Neural cell (in vitro differentiated cells): Measurements from ENCODE around the gene KIF5C. TPM values are rescaled to one million over a fixed set of nuclear protein-coding genes. Genes with fewer than 3 reads are reported as not detected.

ENCODE experiments used
- H2AFZ ChIP-seq: fragments of 200-600, 300-800 bp; sonication (generic), shearing (Covaris generic); 2 replicates; pipeline ENCODE4 v1.6.0; 2014; ENCODE audit warnings: low read depth, mild to moderate bottlenecking, antibody characterized with exemption, low read length, moderate library complexity
- H3F3A ChIP-seq: fragments of 200-600 bp; shearing (Covaris generic); 2 replicates; pipeline ENCODE4 v1.6.1; 2016; ENCODE audit warnings: mild to moderate bottlenecking, moderate library complexity, mixed read lengths, antibody characterized with exemption, low read length; ENCODE audit not compliant: insufficient read depth, poor library complexity, severe bottlenecking
- H3K27ac ChIP-seq: fragments of 200-600, 300-800 bp; sonication (generic), shearing (Covaris generic); 2 replicates; pipeline ENCODE4 v1.5.1; 2014; ENCODE audit warnings: mild to moderate bottlenecking, low read length, moderate library complexity
- H3K27me3 ChIP-seq: fragments of 300-800, 200-600 bp; sonication (generic), shearing (Covaris generic); 2 replicates; pipeline ENCODE4 v1.6.0; 2014; ENCODE audit warnings: mild to moderate bottlenecking, low read depth, low read length, moderate library complexity; ENCODE audit not compliant: insufficient read depth
- H3K36me3 ChIP-seq: fragments of 300-800, 200-600 bp; sonication (generic), shearing (Covaris generic); 2 replicates; pipeline ENCODE4 v1.5.1; 2014; ENCODE audit warnings: mild to moderate bottlenecking, antibody characterized with exemption, low read length, moderate library complexity; ENCODE audit not compliant: insufficient read depth
- H3K4me2 ChIP-seq: fragments of 300-800, 200-600 bp; sonication (generic), shearing (Covaris generic); 2 replicates; pipeline ENCODE4 v1.6.0; 2014; ENCODE audit warnings: mild to moderate bottlenecking, low read length
- H3K4me3 ChIP-seq: fragments of 300-800, 200-600 bp; sonication (generic), shearing (Covaris generic); 2 replicates; pipeline ENCODE4 v1.5.1; 2014; ENCODE audit warnings: mild to moderate bottlenecking, low read length, moderate library complexity
- H3K79me2 ChIP-seq: fragments of 200-600 bp; shearing (Covaris generic); replicated peaks from 2 replicates; pipeline ENCODE4 v1.6.0; 2014; ENCODE audit warnings: mild to moderate bottlenecking, low read length, moderate library complexity; ENCODE audit not compliant: insufficient read depth
- H3K9ac ChIP-seq: fragments of 300-800, 200-600 bp; sonication (generic), shearing (Covaris generic); 2 replicates; pipeline ENCODE4 v1.6.1; 2016; ENCODE audit warnings: mild to moderate bottlenecking, low read length, mixed read lengths
- H3K9me2 ChIP-seq: fragments of 200-600 bp; shearing (Covaris generic); 2 replicates; pipeline ENCODE4 v1.6.1; 2016; ENCODE audit warnings: mild to moderate bottlenecking, low read length, mixed read lengths; ENCODE audit not compliant: insufficient read depth
- H3K9me3 ChIP-seq: fragments of 200-600, 300-800 bp; sonication (generic), shearing (Covaris generic); 2 replicates; pipeline ENCODE4 v1.6.1; 2016; ENCODE audit warnings: mild to moderate bottlenecking, mixed run types, low read length, moderate library complexity, mixed read lengths
- H4K20me1 ChIP-seq: fragments of 200-600 bp; shearing (Covaris generic); 2 replicates; pipeline ENCODE4 v1.6.1; 2016; ENCODE audit warnings: mild to moderate bottlenecking, mixed run types; ENCODE audit not compliant: insufficient read depth
- CTCF ChIP-seq: fragments of 450-650 bp; IDR thresholded peaks from 2 replicates; pipeline ENCODE4 v1.5.1; 2014; ENCODE audit warnings: antibody characterized with exemption, mild to moderate bottlenecking, moderate library complexity; ENCODE audit not compliant: poor library complexity, severe bottlenecking
- EP300 ChIP-seq: fragments of 450-650 bp; conservative IDR thresholded peaks from 2 replicates; pipeline ENCODE4 v1.6.1; 2014; ENCODE audit warnings: antibody characterized with exemption, mild to moderate bottlenecking, moderate library complexity; ENCODE audit not compliant: poor library complexity, severe bottlenecking
- EZH2 ChIP-seq: fragments of 200-600, 300-800 bp; shearing (Covaris generic), sonication (generic); IDR thresholded peaks from 2 replicates; pipeline ENCODE4 v1.6.1; 2014; ENCODE audit warnings: antibody characterized with exemption, low read length, borderline replicate concordance, mild to moderate bottlenecking; ENCODE audit not compliant: insufficient read depth, poor library complexity, severe bottlenecking
- MXI1 ChIP-seq: fragments of 450-650 bp; conservative IDR thresholded peaks from 2 replicates; pipeline ENCODE4 v1.6.1; 2014; ENCODE audit warnings: antibody characterized with exemption, mild to moderate bottlenecking; ENCODE audit not compliant: poor library complexity, severe bottlenecking
- POLR2AphosphoS5 ChIP-seq: IDR thresholded peaks from 2 replicates; pipeline ENCODE4 v1.6.1; 2012
- RAD21 ChIP-seq: fragments of 450-650 bp; conservative IDR thresholded peaks from 2 replicates; pipeline ENCODE4 v1.6.1; 2014; ENCODE audit warnings: antibody characterized with exemption, mild to moderate bottlenecking, moderate library complexity
- REST ChIP-seq: IDR thresholded peaks from 2 replicates; pipeline ENCODE4 v1.6.1; 2012; ENCODE audit warnings: borderline replicate concordance
- SMC3 ChIP-seq: fragments of 450-650 bp; conservative IDR thresholded peaks from 2 replicates; pipeline ENCODE4 v1.6.1; 2014; ENCODE audit warnings: antibody characterized with exemption, mild to moderate bottlenecking, moderate library complexity; ENCODE audit not compliant: poor library complexity
- TAF1 ChIP-seq: IDR thresholded peaks from 2 replicates; pipeline ENCODE4 v1.6.1; 2012; ENCODE audit warnings: low read depth
- polyA plus RNA-seq: library from polyadenylated mRNA; depleted of rRNA; stranded (reverse); fragments of >200 nt; gene quantifications from 2 replicates; pipeline ENCODE4 v1.2.3, GENCODE V29; 2014

The KIF5C gene
- polyA plus RNA-seq, 1 donor from 2014 or later, result 527 TPM

- Histone ChIP-seq H3K9me3 (no peaks in the 10 kb centered on the region), H3K9me2 (no peaks in the 10 kb centered on the region), H3K27ac (peak overlapping the region; percentile 71), H3K79me2 (peaks cover 5% of the 10 kb centered on the region), H4K20me1 (no peaks in the 10 kb centered on the region), H3K4me2 (no peak overlapping the region), H3K36me3 (no peaks in the 10 kb centered on the region), H3F3A (peaks cover 4% of the 10 kb centered on the region), H3K9ac (no peak overlapping the region), H3K4me3 (no peak overlapping the region), H3K27me3 (no peaks in the 10 kb centered on the region), H2AFZ (no peak overlapping the region)
- TF ChIP-seq CTCF (no peak), MXI1 (no peak)
Measured at GRCh38 chr2:148967056-148967455, 92.0 kb downstream of the KIF5C start.

GRCh38 chr2:148967578-148967977 is 92.6 kb downstream of the KIF5C start:
- H3K27me3 ChIP-seq, result no peaks in the 10 kb centered on the region
- no peak overlapping the region for H3K9ac ChIP-seq
- TF ChIP-seq POLR2AphosphoS5, result no peak
- TF ChIP-seq CTCF, result peak; percentile 32
- TF ChIP-seq RAD21, result peak; percentile 36
- peaks cover 4% of the 10 kb centered on the region for H3F3A ChIP-seq
- no peak overlapping the region for H2AFZ ChIP-seq
- H3K4me2 ChIP-seq, result no peak overlapping the region
- H3K79me2 ChIP-seq, result peaks cover 6% of the 10 kb centered on the region
- no peak overlapping the region for H3K4me3 ChIP-seq
- no peaks in the 10 kb centered on the region for H4K20me1 ChIP-seq
- peak overlapping the region; percentile 71 for H3K27ac ChIP-seq
- no peaks in the 10 kb centered on the region for H3K36me3 ChIP-seq
- no peaks in the 10 kb centered on the region for H3K9me2 ChIP-seq
- H3K9me3 ChIP-seq, result no peaks in the 10 kb centered on the region

- Histone ChIP-seq H3K27ac (peak overlapping the region; percentile 71), H3K36me3 (peaks cover 2% of the 10 kb centered on the region), H3K79me2 (peaks cover 14% of the 10 kb centered on the region), H3K9ac (peak overlapping the region; percentile 11), H4K20me1 (no peaks in the 10 kb centered on the region), H3K4me2 (no peak overlapping the region), H3K27me3 (no peaks in the 10 kb centered on the region), H2AFZ (no peak overlapping the region), H3K9me2 (no peaks in the 10 kb centered on the region), H3K4me3 (peak overlapping the region; percentile 41), H3F3A (peaks cover 4% of the 10 kb centered on the region), H3K9me3 (no peaks in the 10 kb centered on the region)
- no peak for TF ChIP-seq EP300
- TF ChIP-seq CTCF, result no peak
- no peak for TF ChIP-seq RAD21
- TF ChIP-seq REST, result no peak
- TF ChIP-seq TAF1, result no peak
- no peak for TF ChIP-seq POLR2AphosphoS5
- no peak for TF ChIP-seq MXI1
- no peak for TF ChIP-seq SMC3
- no peak for TF ChIP-seq EZH2
Measured at GRCh38 chr2:148968301-148968700, 93.3 kb downstream of the KIF5C start.
